Right atrium auricular region (tissue), 2 donors: ENCODE measurements around the gene TMEM54. TPM values are rescaled to one million over a fixed set of nuclear protein-coding genes. Genes with fewer than 3 reads are reported as not detected.

Experiments
- DNase-seq: peaks from one replicate; pipeline ENCODE4 v3.0.0-alpha.2; 2019; ENCODE audit warnings: low spot score
- H3K27ac ChIP-seq, 2 donors: fragments of 200-600 bp; sonication (generic); 1 replicate in 1 of 2; 2 replicates in 1 of 2; pipeline ENCODE4 v1.5.1; 2016 to 2019
- H3K27me3 ChIP-seq, 2 donors: fragments of 200-600 bp; sonication (generic); one replicate each; pipeline versions ENCODE4 v1.5.1 to v1.6.0; 2017 to 2019
- H3K36me3 ChIP-seq: fragments of 200-600 bp; sonication (generic); one replicate; pipeline ENCODE4 v1.5.1; 2016
- H3K4me1 ChIP-seq, 2 donors: fragments of 200-600 bp; sonication (generic); one replicate each; pipeline versions ENCODE4 v1.5.1 to v1.6.0; 2017 to 2019
- H3K4me3 ChIP-seq, 2 donors: fragments of 200-600 bp; sonication (generic); 1 replicate in 1 of 2; 2 replicates in 1 of 2; pipeline ENCODE4 v1.5.1; 2017 to 2019; ENCODE audit warnings: mild to moderate bottlenecking in 1 of 2, moderate library complexity in 1 of 2
- H3K9me3 ChIP-seq, 2 donors: fragments of 200-600 bp; sonication (generic); one replicate each; pipeline ENCODE4 v1.5.1; 2019
- CTCF ChIP-seq, 2 donors: fragments of 200-600 bp; sonication (generic); IDR thresholded peaks; one replicate each; pipeline ENCODE4 v1.5.1; 2019; ENCODE audit warnings: antibody characterized with exemption in 2 of 2
- total RNA-seq, 2 donors: library from RNA; depleted of rRNA; stranded (reverse); fragments of >200 nt; gene quantifications; one replicate each; pipeline ENCODE4 v1.1.0, GENCODE V29; 2016

TMEM54 gene
- total RNA-seq, 2 donors from 2014 or later: 4.7 to 37.9 TPM

GRCh38 chr1:32885676-32886003 lies 15.5 kb downstream of the TMEM54 start:
- Histone ChIP-seq H3K9me3 (no peaks in the 10 kb centered on the region), H3K4me3 (no peak overlapping the region), H3K27me3 (peaks cover 0 to 19% of the 10 kb centered on the region in 2 donors), H3K4me1 (peaks cover 0 to 26% of the 10 kb centered on the region in 2 donors), H3K36me3 (no peaks in the 10 kb centered on the region), H3K27ac (no peak overlapping the region)
- no peak for DNase-seq
- TF ChIP-seq CTCF (IDR thresholded peaks at IDR 0.05): no peak

GRCh38 chr1:32884726-32885125 lies 16.5 kb downstream of the TMEM54 start:
- no peak for DNase-seq
- H3K36me3 ChIP-seq: no peaks in the 10 kb centered on the region
- peaks cover 0 to 19% of the 10 kb centered on the region in 2 donors for H3K27me3 ChIP-seq
- no peaks in the 10 kb centered on the region for H3K9me3 ChIP-seq
- H3K4me3 ChIP-seq: no peak overlapping the region
- no peak for TF ChIP-seq CTCF (IDR thresholded peaks at IDR 0.05)
- H3K27ac ChIP-seq: no peak overlapping the region
- peaks cover 0 to 26% of the 10 kb centered on the region in 2 donors for H3K4me1 ChIP-seq

- H3K4me1 ChIP-seq: peaks cover 0 to 26% of the 10 kb centered on the region in 2 donors
- H3K9me3 ChIP-seq: no peaks in the 10 kb centered on the region
- H3K27ac ChIP-seq: no peak overlapping the region
- no peaks in the 10 kb centered on the region for H3K36me3 ChIP-seq
- no peak overlapping the region for H3K4me3 ChIP-seq
- no peak for DNase-seq
- TF ChIP-seq CTCF (IDR thresholded peaks at IDR 0.05): no peak
- peaks cover 0 to 19% of the 10 kb centered on the region in 2 donors for H3K27me3 ChIP-seq
Observed at GRCh38 chr1:32884032-32884372, 17.2 kb downstream of the TMEM54 start.

GRCh38 chr1:32883338-32884031 lies 17.7 kb downstream of the TMEM54 start:
- no peak for TF ChIP-seq CTCF (IDR thresholded peaks at IDR 0.05)
- Histone ChIP-seq H3K36me3 (no peaks in the 10 kb centered on the region), H3K4me3 (no peak overlapping the region), H3K27me3 (peaks cover 0 to 19% of the 10 kb centered on the region in 2 donors), H3K27ac (no peak overlapping the region), H3K4me1 (peaks cover 0 to 31% of the 10 kb centered on the region in 2 donors), H3K9me3 (no peaks in the 10 kb centered on the region)
- DNase-seq: no peak

- Histone ChIP-seq H3K4me3 (no peak overlapping the region), H3K36me3 (no peaks in the 10 kb centered on the region), H3K27me3 (peaks cover 0 to 16% of the 10 kb centered on the region in 2 donors), H3K4me1 (peaks cover 0 to 43% of the 10 kb centered on the region in 2 donors), H3K9me3 (no peaks in the 10 kb centered on the region), H3K27ac (peak overlapping the region; percentile 25 to 38)
- DNase-seq: no peak
- TF ChIP-seq CTCF (IDR thresholded peaks at IDR 0.05): no peak
Observed at GRCh38 chr1:32881871-32882850, 19.0 kb downstream of the TMEM54 start.
